Hepatocyte (in vitro differentiated cells): ENCODE results near the gene PRKCA. TPM values are rescaled to one million over a fixed set of nuclear protein-coding genes. Genes with fewer than 3 reads are reported as not detected.

Experiments used
- DNase-seq: peaks from one replicate; pipeline ENCODE4 v3.0.0-alpha.2; 2016; ENCODE audit warnings: low spot score
- H2AFZ ChIP-seq: fragments of 200-600 bp; sonication (generic); 2 replicates; pipeline ENCODE4 v1.6.0; 2016; ENCODE audit warnings: antibody characterized with exemption, mild to moderate bottlenecking
- H3K27ac ChIP-seq: fragments of 200-600 bp; sonication (generic); 2 replicates; pipeline ENCODE4 v1.5.1; 2016; ENCODE audit warnings: mild to moderate bottlenecking
- H3K27me3 ChIP-seq: fragments of 200-600 bp; sonication (generic); 2 replicates; pipeline ENCODE4 v1.6.1; 2016
- H3K36me3 ChIP-seq: fragments of 200-600 bp; sonication (generic); replicated peaks from 2 replicates; pipeline ENCODE4 v1.5.1; 2016; ENCODE audit warnings: low read depth; ENCODE audit not compliant: insufficient read depth
- H3K4me1 ChIP-seq: fragments of 200-600 bp; sonication (generic); 2 replicates; pipeline ENCODE4 v1.5.1; 2016; ENCODE audit warnings: mild to moderate bottlenecking, moderate library complexity; ENCODE audit not compliant: insufficient read depth
- H3K4me2 ChIP-seq: fragments of 200-600 bp; sonication (generic); 2 replicates; pipeline ENCODE4 v1.6.0; 2016
- H3K4me3 ChIP-seq: fragments of 200-600 bp; sonication (generic); 2 replicates; pipeline ENCODE4 v1.5.1; 2016; ENCODE audit warnings: mild to moderate bottlenecking
- H3K79me2 ChIP-seq: fragments of 200-600 bp; sonication (generic); 2 replicates; pipeline ENCODE4 v1.6.0; 2017; ENCODE audit warnings: mild to moderate bottlenecking
- H3K9me2 ChIP-seq: fragments of 200-600 bp; sonication (generic); replicated peaks from 2 replicates; pipeline ENCODE4 v1.6.0; 2017; ENCODE audit warnings: mild to moderate bottlenecking; ENCODE audit not compliant: insufficient read depth
- H3K9me3 ChIP-seq: fragments of 200-600 bp; sonication (generic); 2 replicates; pipeline ENCODE4 v1.5.1; 2016; ENCODE audit warnings: low read depth, mild to moderate bottlenecking
- H4K20me1 ChIP-seq: fragments of 200-600 bp; sonication (generic); 2 replicates; pipeline ENCODE4 v1.6.0; 2016; ENCODE audit warnings: mild to moderate bottlenecking; ENCODE audit not compliant: insufficient read depth, poor library complexity, severe bottlenecking
- EZH2 ChIP-seq: fragments of 200-600 bp; sonication (generic); IDR thresholded peaks from 2 replicates; pipeline ENCODE4 v1.6.1; 2016; ENCODE audit warnings: antibody characterized with exemption, mild to moderate bottlenecking, borderline replicate concordance
- EZH2phosphoT487 ChIP-seq: fragments of 200-600 bp; sonication (generic); IDR thresholded peaks from one replicate; pipeline ENCODE4 v1.6.1; 2018; ENCODE audit warnings: antibody characterized with exemption, mild to moderate bottlenecking, low read depth, moderate library complexity; ENCODE audit not compliant: unreplicated experiment, severe bottlenecking
- WGBS: methylation state at CpG from one replicate; pipeline ENCODE4 v1.1.6; 2016; ENCODE audit warnings: low lambda C conversion rate; ENCODE audit errors: missing lambda C conversion rate; 5-methylcytosine and 5-hydroxymethylcytosine counted together
- polyA plus RNA-seq: library from polyadenylated mRNA; unstranded; fragments of >200 nt; fragmentation: Nextera tagmentation; extraction: Ambion mirVana; gene quantifications from 2 replicates; pipeline ENCODE4 v1.2.1, GENCODE V29; 2016
- total RNA-seq: library from RNA; depleted of rRNA; stranded (reverse); fragments of >200 nt; gene quantifications from 2 replicates; pipeline ENCODE4 v1.2.3, GENCODE V29; 2014
- TF ChIP-seq, protein P1 (sequence below): fragments of 200-600 bp; sonication (generic); IDR thresholded peaks from 2 replicates; pipeline ENCODE4 v1.5.1; 2016; ENCODE audit warnings: antibody characterized with exemption, mild to moderate bottlenecking; ENCODE audit not compliant: poor library complexity

The PRKCA gene
- total and polyA plus RNA-seq, 2 experiments from 2014 or later = 5.9 to 18.5 TPM

DNA sequence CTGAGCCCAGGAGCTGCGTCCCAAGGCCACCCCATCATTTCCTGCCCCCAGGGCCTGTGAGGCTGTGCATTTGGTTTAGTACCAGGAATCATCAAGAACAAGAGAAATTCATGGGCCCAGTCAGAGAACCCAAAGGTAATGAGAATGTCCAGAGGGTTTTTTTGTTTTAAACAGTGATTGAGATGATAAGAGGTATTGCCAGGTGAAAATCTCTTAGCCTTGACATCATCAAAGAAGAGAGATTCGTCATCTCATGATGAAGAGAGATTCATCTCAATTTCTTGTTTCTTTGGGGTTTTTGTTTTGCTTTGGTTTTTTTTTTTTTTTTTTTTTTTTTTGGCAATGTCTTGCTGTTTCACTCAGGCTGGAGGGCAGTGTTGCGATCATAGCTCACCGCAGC is 361.9 kb downstream of the PRKCA start:
- H2AFZ ChIP-seq = no peak overlapping the region
- no peaks in the 10 kb centered on the region for H4K20me1 ChIP-seq
- 96% methylated on average over 4 of the region's 4 CpGs for WGBS
- no peak for DNase-seq
- H3K4me2 ChIP-seq = no peak overlapping the region
- no peaks in the 10 kb centered on the region for H3K36me3 ChIP-seq
- H3K27ac ChIP-seq = no peak overlapping the region
- H3K4me1 ChIP-seq = no peaks in the 10 kb centered on the region
- H3K9me3 ChIP-seq = no peaks in the 10 kb centered on the region
- no peaks in the 10 kb centered on the region for H3K9me2 ChIP-seq
- H3K27me3 ChIP-seq = no peaks in the 10 kb centered on the region
- TF ChIP-seq EZH2phosphoT487 = no peak
- TF ChIP-seq EZH2 = no peak
- TF ChIP-seq, protein P1, sequence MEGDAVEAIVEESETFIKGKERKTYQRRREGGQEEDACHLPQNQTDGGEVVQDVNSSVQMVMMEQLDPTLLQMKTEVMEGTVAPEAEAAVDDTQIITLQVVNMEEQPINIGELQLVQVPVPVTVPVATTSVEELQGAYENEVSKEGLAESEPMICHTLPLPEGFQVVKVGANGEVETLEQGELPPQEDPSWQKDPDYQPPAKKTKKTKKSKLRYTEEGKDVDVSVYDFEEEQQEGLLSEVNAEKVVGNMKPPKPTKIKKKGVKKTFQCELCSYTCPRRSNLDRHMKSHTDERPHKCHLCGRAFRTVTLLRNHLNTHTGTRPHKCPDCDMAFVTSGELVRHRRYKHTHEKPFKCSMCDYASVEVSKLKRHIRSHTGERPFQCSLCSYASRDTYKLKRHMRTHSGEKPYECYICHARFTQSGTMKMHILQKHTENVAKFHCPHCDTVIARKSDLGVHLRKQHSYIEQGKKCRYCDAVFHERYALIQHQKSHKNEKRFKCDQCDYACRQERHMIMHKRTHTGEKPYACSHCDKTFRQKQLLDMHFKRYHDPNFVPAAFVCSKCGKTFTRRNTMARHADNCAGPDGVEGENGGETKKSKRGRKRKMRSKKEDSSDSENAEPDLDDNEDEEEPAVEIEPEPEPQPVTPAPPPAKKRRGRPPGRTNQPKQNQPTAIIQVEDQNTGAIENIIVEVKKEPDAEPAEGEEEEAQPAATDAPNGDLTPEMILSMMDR = no peak
- H3K4me3 ChIP-seq = no peak overlapping the region
- no peaks in the 10 kb centered on the region for H3K79me2 ChIP-seq

DNA sequence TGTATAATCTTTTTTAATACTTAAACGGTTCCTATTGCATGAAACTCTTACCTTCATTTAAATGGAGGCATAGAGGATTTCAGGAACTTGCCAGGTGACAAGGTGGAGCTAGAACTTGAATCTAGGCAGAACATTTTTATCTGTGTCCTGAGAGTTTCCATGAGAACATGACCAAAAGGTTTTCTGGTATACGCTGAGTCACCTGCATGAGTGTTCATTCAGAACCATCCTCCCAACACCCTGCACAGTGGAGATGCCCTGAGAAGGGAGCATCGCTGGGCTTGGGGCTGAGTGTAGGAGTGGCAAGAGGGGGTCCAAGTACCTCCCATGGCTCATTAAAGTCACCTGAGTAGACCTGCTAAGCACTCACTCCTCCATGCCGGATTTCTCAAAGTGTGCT is 362.8 kb downstream of the PRKCA start:
- TF ChIP-seq EZH2phosphoT487 (no peak), EZH2 (no peak)
- TF ChIP-seq, protein P1 = no peak
- Histone ChIP-seq H3K4me2 (no peak overlapping the region), H3K79me2 (no peaks in the 10 kb centered on the region), H3K36me3 (no peaks in the 10 kb centered on the region), H3K4me3 (no peak overlapping the region), H3K9me2 (no peaks in the 10 kb centered on the region), H2AFZ (no peak overlapping the region), H3K4me1 (no peaks in the 10 kb centered on the region), H4K20me1 (no peaks in the 10 kb centered on the region), H3K27me3 (no peaks in the 10 kb centered on the region), H3K27ac (no peak overlapping the region), H3K9me3 (no peaks in the 10 kb centered on the region)
- WGBS = 93% methylated on average over 4 of the region's 4 CpGs
- DNase-seq = no peak

DNA sequence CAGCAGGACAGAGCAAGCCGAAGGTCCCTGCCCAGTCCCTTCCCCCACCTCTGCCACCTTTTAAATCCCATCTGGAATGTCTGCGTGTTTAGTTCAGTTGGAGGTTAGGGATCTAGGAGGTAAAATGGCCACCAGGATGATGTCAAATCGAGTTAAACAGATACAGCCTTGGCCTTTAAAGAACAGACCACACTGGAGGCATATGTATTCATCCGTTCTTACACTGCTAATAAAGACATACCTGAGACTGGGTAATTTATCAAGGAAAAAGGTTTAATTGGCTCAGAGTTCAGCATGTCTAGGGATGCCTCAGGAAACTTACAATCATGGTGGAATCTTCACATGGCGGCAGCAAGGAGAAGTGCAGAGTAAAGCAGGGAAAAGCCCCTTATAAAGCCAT is 364.7 kb downstream of the PRKCA start:
- TF ChIP-seq EZH2phosphoT487 = no peak
- TF ChIP-seq, protein P1 = no peak
- no peak for TF ChIP-seq EZH2
- no peak overlapping the region for H3K27ac ChIP-seq
- H2AFZ ChIP-seq = no peak overlapping the region
- no peaks in the 10 kb centered on the region for H3K4me1 ChIP-seq
- no peaks in the 10 kb centered on the region for H3K36me3 ChIP-seq
- H3K4me3 ChIP-seq = no peak overlapping the region
- H3K9me3 ChIP-seq = no peaks in the 10 kb centered on the region
- H3K9me2 ChIP-seq = no peaks in the 10 kb centered on the region
- H4K20me1 ChIP-seq = no peaks in the 10 kb centered on the region
- no peak for DNase-seq
- 86% methylated on average over 5 of the region's 5 CpGs for WGBS
- H3K27me3 ChIP-seq = no peaks in the 10 kb centered on the region
- H3K79me2 ChIP-seq = no peaks in the 10 kb centered on the region
- no peak overlapping the region for H3K4me2 ChIP-seq

DNA sequence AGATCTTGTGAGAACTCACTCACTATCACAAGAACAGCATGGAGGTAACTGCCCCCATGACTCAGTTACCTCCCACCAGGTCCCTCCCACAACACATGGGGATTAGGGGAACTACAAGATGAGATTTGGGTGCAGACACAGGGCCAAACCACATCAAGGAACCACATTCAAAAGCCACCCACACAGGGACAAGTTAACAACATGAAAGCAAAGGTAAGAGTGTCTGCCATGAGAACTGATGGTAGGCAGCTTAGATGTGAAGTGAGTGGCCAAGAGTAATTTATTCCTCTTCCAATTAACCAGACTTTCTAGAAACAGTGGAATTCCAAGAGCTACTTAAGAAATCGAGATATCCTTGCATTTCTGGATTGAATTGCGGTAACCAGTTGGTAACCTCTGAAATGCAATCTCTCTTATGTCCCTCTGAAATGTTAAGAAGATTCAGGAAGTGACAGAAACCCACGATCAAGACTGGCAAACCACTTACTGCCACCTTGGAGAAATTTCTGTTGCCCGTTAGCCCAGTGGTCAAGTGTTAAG is 365.1 kb downstream of the PRKCA start:
- Histone ChIP-seq H3K9me3 (no peaks in the 10 kb centered on the region), H3K27me3 (no peaks in the 10 kb centered on the region), H3K79me2 (no peaks in the 10 kb centered on the region), H3K9me2 (no peaks in the 10 kb centered on the region), H4K20me1 (no peaks in the 10 kb centered on the region), H3K4me2 (no peak overlapping the region), H3K4me3 (no peak overlapping the region), H3K4me1 (no peaks in the 10 kb centered on the region), H2AFZ (no peak overlapping the region), H3K27ac (no peak overlapping the region), H3K36me3 (no peaks in the 10 kb centered on the region)
- TF ChIP-seq EZH2 = no peak
- TF ChIP-seq, protein P1 = no peak
- TF ChIP-seq EZH2phosphoT487 = no peak
- no peak for DNase-seq
- 97% methylated on average over 4 of the region's 4 CpGs for WGBS
